Measurements from ENCODE around the gene PRKCB.

Gene PRKCB

DNA sequence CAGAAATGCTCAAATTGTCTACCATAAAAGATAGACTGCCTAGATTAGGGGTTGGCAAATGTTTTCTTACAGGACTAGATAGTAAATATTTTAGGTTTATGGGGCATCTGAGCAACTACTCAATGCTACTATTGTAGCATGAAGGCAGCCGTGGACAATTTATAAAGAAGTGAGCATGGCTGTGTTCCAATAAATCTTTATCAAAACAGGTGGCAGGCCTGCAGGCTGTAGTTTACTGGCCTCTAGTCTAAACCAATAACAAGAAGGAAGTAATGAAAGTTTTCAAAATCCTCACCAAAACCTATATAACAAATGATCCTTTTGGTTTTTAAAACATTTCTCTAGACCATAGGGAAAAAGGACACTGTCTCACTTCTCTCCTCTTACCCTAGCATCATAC is 105.2 kb downstream of the PRKCB start:
- no peak for DNase-seq (ENCODE audit: low read depth in 2 of 2)

DNA sequence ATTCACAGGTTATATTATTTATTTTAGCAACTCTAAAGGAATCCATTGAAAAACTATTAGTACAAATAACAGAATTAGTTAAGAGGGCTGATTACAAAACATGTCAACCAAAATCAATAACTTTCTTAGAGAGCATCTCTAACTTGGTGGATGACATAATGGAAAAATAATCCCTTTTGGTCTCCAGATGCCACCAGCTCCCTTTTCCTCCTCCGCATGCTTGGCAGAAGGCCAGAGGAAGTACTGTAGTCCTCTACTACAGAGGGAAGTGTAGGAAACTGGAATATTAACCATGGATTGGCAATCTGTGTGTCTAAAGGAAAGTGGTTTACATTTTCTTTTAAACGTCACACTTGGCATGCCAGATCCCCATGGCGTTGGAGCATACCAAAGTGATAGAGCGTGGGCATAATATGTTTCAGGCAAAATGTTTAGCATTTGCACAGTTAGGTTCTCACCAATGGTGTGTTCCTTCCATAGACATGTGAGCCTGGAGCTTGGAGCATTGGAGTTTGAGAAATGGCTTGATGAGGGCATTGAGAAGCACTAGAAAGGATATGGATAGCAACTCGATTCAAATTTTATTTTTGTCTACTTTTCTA is 106.3 kb downstream of the PRKCB start:
- DNase-seq (ENCODE audit: low read depth in 2 of 2): no peak

DNA sequence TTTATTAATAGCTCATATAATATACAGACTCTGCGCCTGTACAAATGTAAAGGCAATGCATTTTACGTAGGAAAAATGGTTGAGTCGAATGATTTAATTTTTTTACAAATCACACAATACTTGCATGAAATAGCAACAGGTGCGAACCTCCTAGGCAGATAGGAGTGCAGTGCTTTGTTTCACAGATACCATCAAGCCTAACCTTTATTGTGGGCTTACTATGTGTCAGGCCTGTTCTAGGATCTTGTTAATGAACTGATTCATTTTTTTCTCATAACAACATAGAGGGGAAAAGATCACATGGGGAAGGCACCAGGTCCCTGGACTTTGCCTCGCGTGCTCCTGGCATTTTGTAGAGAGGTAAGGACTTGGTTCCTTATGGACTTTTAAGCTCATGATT is 107.8 kb downstream of the PRKCB start:
- DNase-seq (ENCODE audit: low read depth in 2 of 2): no peak

DNA sequence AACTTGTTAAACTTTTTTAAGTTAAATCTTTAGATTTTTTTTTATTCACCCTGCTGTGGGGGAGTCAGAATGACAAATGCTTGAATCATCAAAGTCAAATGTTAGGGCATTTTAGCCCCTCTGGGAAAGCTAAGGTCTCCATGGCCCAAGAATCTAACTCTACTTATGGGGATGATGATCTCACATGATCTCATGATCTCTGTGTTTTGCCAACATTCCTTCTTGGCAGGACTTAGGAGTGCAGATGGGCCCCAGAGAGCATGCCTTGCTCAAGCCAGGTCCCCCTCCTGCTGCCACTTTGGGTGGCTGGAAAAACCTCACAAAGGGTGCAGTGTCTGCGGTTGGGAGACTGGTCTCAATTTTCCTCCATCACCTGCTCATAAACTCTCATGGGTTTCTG is 108.6 kb downstream of the PRKCB start:
- no peak for DNase-seq (ENCODE audit: low read depth in 2 of 2)

DNA sequence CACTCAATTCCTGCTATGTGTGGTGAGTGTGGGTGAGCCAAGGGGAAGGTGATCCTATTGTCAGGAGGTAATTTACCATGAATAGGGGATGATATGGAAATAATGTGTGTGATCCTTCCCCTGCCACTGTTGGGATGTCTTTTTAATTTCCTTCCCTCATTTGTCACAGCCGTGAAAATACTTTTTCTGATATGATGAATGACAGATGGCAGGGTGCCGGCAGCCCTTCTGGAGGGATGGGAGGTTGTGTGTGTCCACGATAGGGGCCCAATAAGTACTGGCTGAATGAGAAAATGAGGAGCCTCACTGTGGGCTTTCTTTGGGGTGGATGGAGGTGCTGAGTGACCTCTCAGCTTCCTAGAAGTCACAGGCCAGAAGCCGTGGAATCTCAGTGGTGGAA is 109.5 kb downstream of the PRKCB start:
- no peak for DNase-seq (ENCODE audit: low read depth in 2 of 2)

DNA sequence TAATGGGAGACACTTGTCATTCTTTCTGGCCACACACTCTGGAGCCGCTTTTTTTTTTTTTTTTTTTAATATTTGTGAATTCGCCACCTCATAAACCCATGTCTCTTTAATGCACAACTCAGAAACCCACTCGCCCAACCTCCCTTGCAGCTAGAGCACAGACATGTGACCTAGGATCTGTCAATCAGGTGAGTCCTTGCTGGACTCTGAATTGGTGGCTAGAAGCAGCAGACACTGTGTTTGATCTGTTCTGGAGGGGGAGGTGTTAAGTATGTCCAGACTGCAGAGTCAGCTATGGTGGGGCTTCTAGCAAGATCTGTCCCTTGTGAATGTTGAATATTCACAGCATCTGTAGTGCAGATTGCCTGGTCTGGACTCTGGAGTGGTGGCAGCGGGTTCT is 112.1 kb downstream of the PRKCB start:
- DNase-seq (ENCODE audit: low read depth in 2 of 2): no peak

DNA sequence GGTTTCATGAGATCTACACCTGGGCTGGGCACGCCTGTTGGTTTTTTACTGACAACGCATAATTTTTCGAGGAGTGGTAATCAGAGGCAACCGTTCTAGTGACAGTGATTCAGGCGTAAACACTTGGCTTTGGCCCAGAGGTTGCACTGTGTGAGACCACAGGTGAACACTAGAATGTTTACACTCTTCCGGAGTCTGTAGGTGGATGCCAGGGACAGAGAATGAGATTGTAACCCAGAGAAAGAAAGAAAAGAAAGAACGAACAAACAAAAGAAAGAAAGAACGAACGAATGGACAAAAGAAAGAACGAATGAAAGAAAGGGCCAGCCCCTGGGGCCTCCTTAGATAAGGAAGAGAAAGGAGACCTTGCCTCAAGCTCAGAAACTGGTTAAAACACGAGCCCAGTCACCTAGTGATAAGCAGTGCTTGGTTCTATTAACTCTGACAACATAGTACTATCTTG is 113.2 kb downstream of the PRKCB start:
- DNase-seq (ENCODE audit: low read depth in 2 of 2): peak; percentile 30 to 44

DNA sequence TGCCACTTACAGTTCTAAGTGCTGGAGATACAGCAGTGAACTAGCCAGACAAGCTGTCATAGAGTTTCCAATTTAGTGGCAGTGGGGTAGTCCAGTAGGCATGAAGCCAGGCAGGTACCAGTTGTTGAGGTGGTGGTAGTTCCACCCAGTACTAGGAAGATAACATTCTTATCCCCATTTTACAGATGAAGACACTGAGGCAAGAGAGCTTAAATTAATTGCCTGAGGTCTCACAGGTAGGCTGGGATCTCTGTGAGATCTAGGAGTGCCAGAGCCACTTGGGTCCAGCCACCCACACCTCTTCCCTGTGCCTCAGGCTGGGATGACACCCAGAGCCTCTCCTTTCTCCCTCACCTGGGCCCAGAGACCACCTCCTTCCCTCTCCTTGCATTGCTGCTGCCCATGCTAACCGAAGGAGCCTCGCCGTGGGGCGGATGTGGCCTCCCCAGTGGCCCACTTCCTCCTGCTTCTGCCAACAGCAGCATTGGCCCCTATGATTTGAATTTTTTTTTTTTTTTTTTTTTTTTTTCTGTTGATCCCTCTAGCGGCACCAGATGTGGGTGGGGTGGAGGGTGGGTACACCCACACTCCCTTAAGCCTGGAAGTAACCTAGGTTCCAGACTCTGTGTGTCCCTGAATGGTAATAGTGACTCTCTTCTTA is 114.0 kb downstream of the PRKCB start:
- peak; percentile 15 to 47 for DNase-seq (ENCODE audit: low read depth in 2 of 2)

DNA sequence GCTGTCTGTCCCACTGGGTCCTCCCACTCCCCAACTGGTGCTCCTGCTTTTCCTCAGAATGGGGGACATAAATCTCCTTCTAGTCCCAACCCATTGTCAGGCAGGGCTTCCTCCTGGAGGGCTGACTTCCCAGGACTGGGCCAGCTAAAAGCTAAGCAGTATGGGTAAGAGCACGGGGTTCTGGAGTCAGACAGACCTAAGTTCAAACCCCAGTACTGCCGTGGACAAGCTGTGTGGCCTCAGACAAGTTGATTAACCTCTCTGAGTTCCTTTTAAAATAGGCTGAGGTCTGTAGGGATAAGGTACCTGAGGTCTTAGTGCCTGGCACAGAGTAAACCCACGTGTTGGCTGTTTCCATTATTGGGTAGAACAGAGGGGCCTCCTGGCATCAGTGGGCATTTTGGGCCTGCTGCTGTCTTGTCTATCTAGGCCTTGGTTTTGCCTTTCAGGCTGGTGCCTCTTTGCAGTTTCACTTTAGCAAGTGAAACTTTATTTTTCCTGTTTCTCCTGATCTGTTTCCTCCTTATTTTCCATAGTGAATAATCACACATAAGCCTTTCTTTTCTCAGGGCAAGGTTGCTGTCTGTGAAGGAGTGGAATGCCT is 114.6 kb downstream of the PRKCB start:
- no peak for DNase-seq (ENCODE audit: low read depth in 2 of 2)

DNA sequence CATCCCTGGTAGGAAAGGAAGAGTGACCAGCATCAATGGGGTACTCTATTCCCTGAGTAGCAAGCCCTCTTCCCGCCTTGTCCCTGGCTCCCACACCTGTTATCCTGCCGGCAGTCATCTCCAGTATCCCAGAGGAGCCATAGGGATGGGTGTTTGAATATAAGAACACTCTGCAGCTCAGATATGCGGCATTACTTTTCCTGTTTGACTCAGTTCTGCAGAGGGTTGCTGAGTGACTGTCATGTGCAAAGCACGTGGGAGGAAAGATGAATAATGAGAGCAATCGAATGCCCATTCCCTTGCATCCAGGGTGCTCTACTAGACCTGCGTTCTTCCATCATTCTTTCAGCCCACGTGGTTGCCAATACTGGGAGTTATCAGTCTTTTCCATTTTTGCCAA is 115.1 kb downstream of the PRKCB start:
- DNase-seq (ENCODE audit: low read depth in 2 of 2): no peak

DNA sequence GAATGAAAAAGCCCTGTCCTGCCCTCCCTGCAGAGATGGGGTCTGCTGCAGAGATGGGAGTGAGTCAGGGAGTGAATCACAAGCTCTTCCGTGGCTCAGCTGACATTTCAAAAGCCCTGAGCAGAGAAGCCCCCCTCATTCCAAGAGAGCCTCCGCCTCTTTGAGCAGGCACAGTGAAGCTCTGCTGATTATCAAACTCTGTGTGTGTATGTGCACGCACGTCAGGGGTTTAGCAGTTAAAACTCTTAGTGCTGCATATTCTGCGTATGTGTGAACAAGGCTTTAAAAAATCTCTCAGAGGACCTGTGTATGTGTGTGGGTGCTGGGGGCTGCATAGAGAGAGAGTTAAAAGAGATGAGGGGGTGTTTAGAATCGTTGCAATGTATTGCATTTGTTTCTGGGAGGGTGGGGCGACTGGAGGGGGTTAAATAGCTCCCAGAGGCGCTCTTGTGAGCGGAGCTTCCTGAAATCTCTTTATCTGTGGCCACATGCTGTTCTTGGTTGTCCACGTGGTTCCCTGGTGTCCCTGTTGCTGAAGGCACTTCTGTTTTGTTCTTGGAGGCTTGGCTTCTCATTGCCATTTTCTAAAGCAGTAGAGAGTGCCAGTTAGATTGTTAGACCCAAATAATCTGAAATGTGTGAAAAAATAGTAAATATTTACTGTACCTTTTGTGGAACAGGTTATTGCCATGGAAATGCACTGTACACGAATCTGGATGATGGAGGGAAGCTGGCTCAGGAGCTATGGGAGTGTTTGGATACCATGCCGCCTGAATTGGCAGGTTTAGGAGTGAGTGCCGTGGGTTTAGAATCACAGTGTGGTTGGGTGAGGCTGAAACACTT is 116.6 kb downstream of the PRKCB start:
- peak; percentile 24 to 47 for DNase-seq (ENCODE audit: low read depth in 2 of 2)

DNA sequence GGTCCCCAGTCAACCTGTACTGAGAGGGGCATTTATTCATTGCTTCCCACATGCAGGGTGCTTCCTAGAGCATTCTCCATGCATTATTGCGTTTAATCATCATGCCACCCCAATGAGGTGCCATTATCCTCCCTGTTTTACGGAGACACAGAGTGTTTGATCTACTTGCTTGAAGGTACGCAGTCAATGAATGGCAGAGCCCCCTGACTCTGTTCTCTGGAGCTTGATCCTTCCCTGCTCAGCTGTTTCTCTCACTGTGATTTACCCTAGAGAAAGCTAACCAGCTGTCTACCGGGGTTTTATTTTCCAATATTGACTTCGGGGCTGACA is 117.2 kb downstream of the PRKCB start:
- no peak for DNase-seq (ENCODE audit: low read depth in 2 of 2)

DNA sequence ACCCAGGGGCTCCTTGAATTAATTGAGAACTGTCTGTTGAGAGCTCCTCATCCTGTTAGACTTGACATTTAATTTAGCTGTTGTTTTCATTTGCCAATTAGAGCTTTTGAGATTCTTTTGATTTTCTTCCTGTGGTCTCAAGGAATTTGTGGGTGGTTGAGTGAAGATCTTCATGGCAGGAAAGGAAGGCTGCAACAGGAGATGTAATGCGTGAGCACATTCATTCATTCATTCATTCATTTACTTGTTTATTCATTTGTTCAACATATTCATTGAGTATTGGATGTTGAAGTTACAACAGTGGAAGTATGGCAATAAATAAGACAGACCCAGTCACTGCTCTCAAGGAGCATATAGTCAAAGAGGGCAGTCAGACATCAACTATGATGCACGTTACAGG is 117.7 kb downstream of the PRKCB start:
- DNase-seq (ENCODE audit: low read depth in 2 of 2): no peak

DNA sequence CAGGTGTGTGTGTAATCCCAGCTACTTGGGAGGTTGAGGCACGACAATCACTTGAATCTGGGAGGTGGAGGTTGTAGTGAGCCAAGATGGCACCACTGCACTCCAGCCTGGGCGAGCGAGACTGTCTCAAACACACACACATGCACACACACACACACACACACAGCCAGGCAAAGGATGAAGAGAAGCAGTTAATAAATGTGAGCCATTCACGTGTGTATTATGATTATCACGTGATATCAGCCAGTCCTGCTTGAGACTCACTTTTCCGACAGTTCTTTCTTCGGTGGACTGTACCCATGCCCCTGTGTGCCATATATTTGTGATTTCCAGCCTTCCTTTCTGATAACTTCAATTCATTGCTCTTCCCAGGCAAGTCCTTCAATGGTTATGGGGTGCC is 119.3 kb downstream of the PRKCB start:
- DNase-seq (ENCODE audit: low read depth in 2 of 2): no peak

DNA sequence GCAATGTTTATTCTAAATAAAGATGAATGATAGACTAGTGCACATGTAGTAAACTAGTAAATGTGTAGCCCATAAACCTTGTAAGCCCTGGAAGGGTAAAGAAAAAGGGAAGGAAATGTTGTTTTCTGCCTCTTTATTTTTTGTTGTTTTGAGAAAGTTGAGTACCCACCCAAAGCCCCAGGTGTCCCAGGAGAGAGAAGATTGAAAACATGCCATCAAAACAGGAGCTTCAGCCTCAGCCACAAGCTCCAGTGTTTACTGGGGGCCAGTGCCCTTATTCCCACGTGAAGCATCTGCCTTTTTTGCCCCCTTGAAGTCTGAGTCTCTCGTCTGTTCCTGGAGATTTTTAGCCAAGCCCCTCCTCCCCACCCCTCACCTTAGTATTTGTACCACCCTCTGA is 121.5 kb downstream of the PRKCB start:
- DNase-seq (ENCODE audit: low read depth in 2 of 2): no peak

DNA sequence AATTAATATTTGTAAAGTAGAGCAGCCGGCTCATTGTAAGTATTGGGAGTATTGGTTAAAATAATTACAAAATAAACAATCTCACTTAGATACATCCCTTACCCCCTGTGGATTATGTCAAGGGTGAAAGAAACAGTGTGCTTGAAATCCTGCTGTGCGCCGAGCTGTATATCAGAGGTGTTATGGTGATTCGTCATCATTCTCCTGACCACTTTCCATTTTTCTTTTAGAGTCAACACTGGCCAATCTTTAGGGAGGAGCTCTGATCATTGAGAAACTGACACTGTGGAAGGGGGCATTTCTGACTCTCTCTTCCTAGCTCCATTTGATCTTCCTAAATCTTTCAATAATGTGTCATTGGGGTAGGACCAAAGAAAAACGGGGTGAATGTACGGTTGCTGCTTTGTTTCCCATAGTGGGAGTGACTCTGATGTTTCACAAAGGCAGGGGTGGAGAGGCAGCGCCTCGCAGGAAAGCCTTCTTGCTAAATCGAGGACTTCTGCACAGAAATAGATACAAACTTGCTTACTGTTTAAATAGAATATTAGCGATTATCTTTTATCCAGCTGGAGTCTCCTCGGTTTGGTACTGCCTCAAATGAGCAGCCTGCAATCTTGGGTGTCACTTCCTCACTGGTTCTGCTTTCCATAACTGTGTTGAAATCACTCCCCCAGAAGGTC is 123.4 kb downstream of the PRKCB start:
- DNase-seq (ENCODE audit: low read depth in 2 of 2): no peak

DNA sequence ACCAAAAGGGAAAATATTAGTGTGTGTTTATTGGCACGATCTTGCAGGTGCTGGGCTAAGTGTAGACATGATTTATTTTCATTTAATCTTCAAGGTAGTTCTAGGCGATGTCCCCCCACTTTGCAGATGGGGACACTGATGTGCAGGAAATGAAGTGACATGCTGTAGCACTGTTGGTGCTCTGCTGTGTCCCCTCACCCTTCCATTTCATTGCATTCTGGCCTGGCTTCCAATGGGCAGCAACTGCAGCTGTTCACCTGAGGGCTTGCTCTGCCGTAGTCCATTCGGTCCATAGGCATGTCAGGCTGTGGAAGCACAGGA is 123.9 kb downstream of the PRKCB start:
- no peak for DNase-seq (ENCODE audit: low read depth in 2 of 2)

DNA sequence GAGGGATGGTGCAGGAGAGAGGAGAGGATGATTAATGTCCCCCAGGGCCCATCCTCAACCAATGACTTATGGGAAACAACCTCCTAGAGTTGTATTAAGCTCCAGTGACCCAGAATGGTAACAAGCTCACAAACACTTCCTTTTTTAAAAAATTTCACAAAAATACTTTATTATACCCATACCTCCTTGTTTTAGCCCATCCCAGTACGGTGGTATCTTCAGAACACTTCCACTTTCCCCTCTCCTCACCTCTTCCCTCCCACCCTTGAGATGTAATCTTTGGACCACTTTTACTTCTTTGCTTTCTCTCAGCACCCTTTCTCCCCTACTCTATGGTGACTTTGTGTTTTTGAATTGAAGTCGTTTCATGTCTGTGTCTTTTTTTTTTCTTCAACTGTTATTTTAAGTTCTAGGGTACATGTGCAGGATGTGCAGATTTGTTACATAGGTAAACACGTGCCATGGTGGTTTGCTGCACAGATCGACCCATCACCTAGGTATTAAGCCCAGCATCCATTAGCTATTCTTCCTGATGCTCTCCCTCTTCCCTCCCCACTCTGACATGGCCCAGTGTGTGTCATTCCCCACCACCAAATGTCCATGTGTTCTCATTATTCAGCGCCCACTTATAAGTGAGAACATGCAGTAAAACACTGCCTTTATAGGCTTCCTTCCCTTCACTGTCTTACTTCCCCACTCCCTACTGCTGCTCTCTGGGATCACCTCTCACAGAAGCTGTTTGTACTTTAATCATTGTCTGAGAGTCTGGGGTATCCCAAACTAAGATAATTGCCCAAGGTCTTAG is 124.5 kb downstream of the PRKCB start:
- DNase-seq (ENCODE audit: low read depth in 2 of 2): no peak

DNA sequence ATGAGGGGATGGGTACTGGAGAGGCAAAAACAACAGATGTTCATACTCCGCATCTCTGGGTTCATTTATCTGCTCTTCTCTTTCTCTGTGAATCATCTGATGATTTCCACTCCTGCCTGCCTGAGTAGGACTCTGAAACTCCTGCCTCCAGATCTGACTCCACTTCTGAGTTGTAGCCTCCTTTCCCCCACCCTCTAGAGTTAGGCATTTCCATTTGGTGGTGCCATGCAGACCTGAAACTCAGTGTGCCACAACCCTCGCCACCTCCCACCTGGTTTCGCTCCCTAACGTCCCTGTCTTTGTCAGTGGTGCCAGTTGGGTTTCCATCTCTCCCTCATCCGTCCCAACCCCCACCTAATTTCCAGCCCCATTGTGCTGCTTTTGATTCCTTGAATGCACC is 126.2 kb downstream of the PRKCB start:
- no peak for DNase-seq (ENCODE audit: low read depth in 2 of 2)

DNA sequence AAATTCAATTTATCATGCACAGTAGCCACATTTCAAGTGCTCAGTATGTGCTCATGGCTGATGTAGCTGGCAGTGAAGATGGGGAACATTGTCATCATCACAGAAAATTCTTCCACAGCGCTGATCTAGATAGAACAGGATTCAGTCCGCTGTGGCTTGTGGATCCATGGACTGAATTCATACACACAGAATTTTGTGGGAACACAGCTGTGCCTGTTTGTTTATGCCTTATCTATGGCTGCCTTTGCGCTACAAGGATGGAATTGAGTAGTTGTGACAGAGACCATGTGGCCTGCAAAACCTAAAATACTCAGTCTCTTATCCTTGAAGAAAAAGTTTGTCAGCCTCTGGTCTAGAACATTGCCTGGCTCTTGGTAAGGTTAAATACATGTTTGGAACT is 128.4 kb downstream of the PRKCB start:
- DNase-seq (ENCODE audit: low read depth in 2 of 2): no peak

DNA sequence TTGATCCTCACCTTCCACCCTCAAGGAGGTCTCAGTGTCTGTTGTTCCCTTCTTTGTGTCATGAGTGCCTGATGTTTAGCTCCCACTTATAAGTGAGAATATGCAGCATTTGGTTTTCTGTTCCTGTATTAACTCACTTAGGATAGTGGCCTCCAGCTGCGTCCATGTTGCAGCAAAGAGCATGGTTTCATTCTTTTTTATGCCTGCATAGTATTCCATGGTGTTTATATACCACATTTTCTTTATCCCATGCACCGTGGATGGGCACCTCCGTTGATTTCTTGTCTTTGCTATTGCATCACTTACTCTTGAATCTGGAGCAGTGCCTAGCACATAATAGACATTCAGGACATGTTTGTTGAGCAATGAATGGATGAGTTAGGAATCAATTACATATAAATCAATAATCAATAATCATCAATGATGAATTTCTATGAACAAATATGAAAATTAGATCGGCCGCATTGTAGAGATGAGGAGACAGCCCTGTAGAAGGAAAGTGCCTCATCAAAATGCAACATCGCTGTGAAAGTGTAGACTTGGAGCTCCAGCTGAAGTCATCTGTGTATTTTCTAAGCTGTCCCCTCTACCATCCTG is 129.5 kb downstream of the PRKCB start:
- no peak for DNase-seq (ENCODE audit: low read depth in 2 of 2)
